Neuronal stem cell (in vitro differentiated cells): Measurements from ENCODE around the gene HYLS1.
A peak's percentile ranks its signal among the peaks of the same experiment; 100 is the strongest.

Experiments used
- DNase-seq: peaks from one replicate; pipeline ENCODE4 v3.0.0-alpha.2; 2013; ENCODE audit warnings: low spot score
- H2AFZ ChIP-seq: one replicate; pipeline ENCODE4 v1.6.1; 2013; ENCODE audit warnings: mild to moderate bottlenecking, low read length, inconsistent platforms
- H2AK5ac ChIP-seq: 2 replicates; pipeline ENCODE4 v1.6.1; 2013; ENCODE audit warnings: low read depth, mild to moderate bottlenecking, inconsistent platforms, low read length, moderate library complexity, mixed read lengths
- H2BK120ac ChIP-seq: 2 replicates; pipeline ENCODE4 v1.6.1; 2013; ENCODE audit warnings: low read depth, mild to moderate bottlenecking, inconsistent platforms, low read length, moderate library complexity, mixed read lengths
- H2BK12ac ChIP-seq: one replicate; pipeline ENCODE4 v1.6.1; 2013; ENCODE audit warnings: low read length, inconsistent platforms
- H2BK15ac ChIP-seq: 2 replicates; pipeline ENCODE4 v1.6.1; 2013; ENCODE audit warnings: mild to moderate bottlenecking, low read length, inconsistent platforms, mixed read lengths
- H2BK5ac ChIP-seq: one replicate; pipeline ENCODE4 v1.6.1; 2013; ENCODE audit warnings: inconsistent platforms, mild to moderate bottlenecking, low read length, moderate library complexity
- H3K14ac ChIP-seq: one replicate; pipeline ENCODE4 v1.6.1; 2013; ENCODE audit warnings: low read length, inconsistent platforms
- H3K18ac ChIP-seq: 2 replicates; pipeline ENCODE4 v1.6.1; 2013; ENCODE audit warnings: low read length, inconsistent platforms
- H3K23ac ChIP-seq: 2 replicates; pipeline ENCODE4 v1.6.1; 2013; ENCODE audit warnings: low read depth, mild to moderate bottlenecking, mixed read lengths, low read length, inconsistent platforms; ENCODE audit not compliant: poor library complexity
- H3K27ac ChIP-seq: replicated peaks from 3 replicates; pipeline ENCODE4 v1.5.1; 2013; ENCODE audit warnings: low read length, inconsistent platforms
- H3K27me3 ChIP-seq, 3 experiments: 2 replicates each; pipeline ENCODE4 v1.6.1; 2013; ENCODE audit warnings: low read length in 3 of 3, mild to moderate bottlenecking in 2 of 3, inconsistent platforms in 1 of 3, low read depth in 1 of 3, mixed read lengths in 1 of 3, moderate library complexity in 1 of 3; ENCODE audit not compliant: control insufficient read depth in 3 of 3, insufficient read depth in 3 of 3
- H3K36me3 ChIP-seq, 2 donors: replicated peaks in 1 of 2; 2 replicates each; pipeline ENCODE4 v1.6.1; 2013; ENCODE audit warnings: low read length in 2 of 2; ENCODE audit not compliant: control insufficient read depth in 2 of 2, insufficient read depth in 2 of 2
- H3K4ac ChIP-seq: 2 replicates; pipeline ENCODE4 v1.6.1; 2013; ENCODE audit warnings: inconsistent platforms, mild to moderate bottlenecking, low read length, moderate library complexity
- H3K4me1 ChIP-seq, 2 donors: 1 replicate in 1 of 2; 2 replicates in 1 of 2; pipeline ENCODE4 v1.6.1; 2013; ENCODE audit warnings: low read length in 2 of 2, low read depth in 1 of 2; ENCODE audit not compliant: control insufficient read depth in 2 of 2, insufficient read depth in 1 of 2
- H3K4me2 ChIP-seq: one replicate; pipeline ENCODE4 v1.6.1; 2013; ENCODE audit warnings: mild to moderate bottlenecking, low read length, inconsistent platforms; ENCODE audit not compliant: insufficient read depth, poor library complexity, severe bottlenecking
- H3K4me3 ChIP-seq, 2 donors: 2 replicates each; pipeline ENCODE4 v1.5.1; 2013; ENCODE audit warnings: low read length in 2 of 2, mild to moderate bottlenecking in 2 of 2, inconsistent platforms in 1 of 2, moderate library complexity in 1 of 2
- H3K79me1 ChIP-seq: one replicate; pipeline ENCODE4 v1.6.1; 2013; ENCODE audit warnings: low read depth, mild to moderate bottlenecking, inconsistent platforms, low read length, moderate library complexity
- H3K9ac ChIP-seq: one replicate; pipeline ENCODE4 v1.6.1; 2013; ENCODE audit warnings: mild to moderate bottlenecking, low read depth, low read length, inconsistent platforms; ENCODE audit not compliant: poor library complexity
- H3K9me3 ChIP-seq, 2 donors: replicated peaks in 1 of 2; 2 replicates each; pipeline versions ENCODE3 to v1.6.1; 2013; ENCODE audit warnings: low read length in 2 of 2, mild to moderate bottlenecking in 2 of 2, inconsistent platforms in 1 of 2, low read depth in 1 of 2, mixed read lengths in 1 of 2, moderate library complexity in 1 of 2; ENCODE audit not compliant: control insufficient read depth in 2 of 2, insufficient read depth in 1 of 2
- H4K8ac ChIP-seq: one replicate; pipeline ENCODE4 v1.6.1; 2013; ENCODE audit warnings: low read depth, mild to moderate bottlenecking, inconsistent platforms, low read length, moderate library complexity
- H4K91ac ChIP-seq: one replicate; pipeline ENCODE4 v1.6.1; 2013; ENCODE audit warnings: low read length, low read depth, mild to moderate bottlenecking, inconsistent platforms; ENCODE audit not compliant: poor library complexity
- WGBS, 2 donors: extraction: QIAGEN DNeasy Blood & Tissue Kit; methylation state at CpG; one replicate each; pipeline ENCODE4 v1.1.7; 2013; ENCODE audit warnings: missing lambda C conversion rate in 2 of 2, mixed read lengths in 1 of 2; ENCODE audit not compliant: insufficient read length in 2 of 2, insufficient replicate concordance in 1 of 2; ENCODE audit errors: extremely low coverage in 2 of 2; 5-methylcytosine and 5-hydroxymethylcytosine counted together

HYLS1 gene

DNA sequence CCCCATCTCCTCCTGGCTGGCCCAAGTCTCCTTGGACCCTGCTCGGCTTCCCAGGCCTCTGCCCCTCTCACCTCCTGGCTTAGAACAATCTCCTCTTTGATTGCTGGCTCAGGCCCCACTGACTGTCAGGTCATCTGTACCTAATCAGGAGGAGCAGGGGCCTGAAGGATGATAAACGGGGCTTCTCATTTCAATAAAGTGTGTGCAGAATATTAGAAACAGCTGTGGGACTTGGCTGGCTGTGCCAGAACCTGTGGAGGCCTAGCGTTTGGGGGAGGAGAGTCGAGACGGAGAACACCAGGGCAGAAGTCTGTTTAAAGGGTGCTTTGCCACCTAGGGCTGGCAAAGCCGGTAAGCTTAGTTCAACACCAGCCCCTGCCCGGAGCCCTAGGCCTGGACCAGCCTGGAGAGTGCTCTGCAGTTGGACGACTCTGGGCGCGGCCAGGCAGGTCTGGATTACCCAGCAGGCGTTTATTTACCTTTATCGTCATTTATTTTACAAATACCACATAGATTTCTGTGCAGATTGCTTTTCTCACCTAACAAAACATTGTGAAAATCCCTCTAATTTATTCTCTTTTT, 48.2 kb downstream of the HYLS1 start:
- Histone ChIP-seq H2AFZ (no peak overlapping the region), H3K9ac (no peak overlapping the region), H3K14ac (no peak overlapping the region), H3K4me3 (no peak overlapping the region), H2AK5ac (no peak overlapping the region), H3K9me3 (peaks cover 0 to 2% of the 10 kb centered on the region in 2 donors), H2BK15ac (no peak overlapping the region), H3K27ac (no peak overlapping the region), H2BK5ac (no peak overlapping the region), H3K18ac (no peak overlapping the region), H3K36me3 (no peaks in the 10 kb centered on the region), H3K79me1 (no peaks in the 10 kb centered on the region), H3K4me2 (no peak overlapping the region), H4K91ac (no peak overlapping the region), H3K27me3 (peaks cover 0 to 13% (median 0%) of the 10 kb centered on the region in 3 experiments), H4K8ac (no peak overlapping the region), H2BK12ac (peak overlapping the region; percentile 1), H3K4ac (no peak overlapping the region), H2BK120ac (no peak overlapping the region), H3K23ac (no peak overlapping the region), H3K4me1 (peaks cover 3 to 14% of the 10 kb centered on the region in 2 donors)
- no CpG with 5 or more reads among the region's 12 CpGs for WGBS, 2 donors
- no peak for DNase-seq

DNA sequence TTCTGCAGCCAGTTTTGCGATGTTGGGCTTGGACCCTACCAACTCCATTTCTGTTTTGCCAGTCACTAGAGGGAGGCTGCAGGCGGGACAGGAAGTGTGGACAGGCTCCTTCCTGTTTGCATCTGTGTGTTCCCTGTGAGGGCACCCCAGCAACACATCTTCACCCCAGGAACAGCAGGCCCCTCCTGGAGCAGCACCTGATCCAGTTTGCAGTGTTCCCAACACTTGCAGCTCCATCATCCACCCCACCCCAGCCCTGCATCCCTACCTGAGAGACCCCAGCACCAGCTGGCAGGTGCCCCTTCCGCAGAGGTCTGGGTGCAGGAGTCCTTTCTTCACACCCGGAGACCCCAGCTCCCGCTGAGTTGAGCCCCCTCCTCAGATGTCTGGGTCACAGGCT, 51.0 kb downstream of the HYLS1 start:
- Histone ChIP-seq H3K9ac (no peak overlapping the region), H3K36me3 (no peaks in the 10 kb centered on the region), H2AFZ (peak overlapping the region; percentile 72), H3K4me1 (peaks cover 3 to 13% of the 10 kb centered on the region in 2 donors), H3K9me3 (peaks cover 0 to 2% of the 10 kb centered on the region in 2 donors), H3K4me2 (no peak overlapping the region), H2BK15ac (no peak overlapping the region), H4K8ac (no peak overlapping the region), H2BK12ac (no peak overlapping the region), H2BK120ac (no peak overlapping the region), H3K4ac (no peak overlapping the region), H3K79me1 (no peaks in the 10 kb centered on the region), H2AK5ac (no peak overlapping the region), H2BK5ac (no peak overlapping the region), H3K27me3 (peaks cover 0 to 4% (median 0%) of the 10 kb centered on the region in 3 experiments), H3K18ac (no peak overlapping the region), H3K14ac (no peak overlapping the region), H3K27ac (no peak overlapping the region), H4K91ac (no peak overlapping the region), H3K23ac (no peak overlapping the region), H3K4me3 (no peak overlapping the region)
- WGBS, 2 donors: no CpG with 5 or more reads among the region's 5 CpGs
- no peak for DNase-seq

- peaks cover 0 to 4% (median 0%) of the 10 kb centered on the region in 3 experiments for H3K27me3 ChIP-seq
- no peak overlapping the region for H3K4ac ChIP-seq
- no peak overlapping the region for H4K8ac ChIP-seq
- H2BK5ac ChIP-seq: no peak overlapping the region
- no peak overlapping the region for H2BK15ac ChIP-seq
- no peaks in the 10 kb centered on the region for H3K36me3 ChIP-seq
- no peak overlapping the region for H3K4me3 ChIP-seq
- peak overlapping the region; percentile 9 for H2AFZ ChIP-seq
- H3K4me2 ChIP-seq: no peak overlapping the region
- no peak overlapping the region for H3K23ac ChIP-seq
- no peak overlapping the region for H2AK5ac ChIP-seq
- H2BK12ac ChIP-seq: no peak overlapping the region
- no peaks in the 10 kb centered on the region for H3K79me1 ChIP-seq
- no peak overlapping the region for H3K9ac ChIP-seq
- no peak overlapping the region for H3K27ac ChIP-seq
- H3K4me1 ChIP-seq: peaks cover 3 to 13% of the 10 kb centered on the region in 2 donors
- no peak overlapping the region for H2BK120ac ChIP-seq
- H3K18ac ChIP-seq: no peak overlapping the region
- no peak for DNase-seq
- no peak overlapping the region for H3K14ac ChIP-seq
- peaks cover 0 to 2% of the 10 kb centered on the region in 2 donors for H3K9me3 ChIP-seq
- no peak overlapping the region for H4K91ac ChIP-seq
- no CpG with 5 or more reads among the region's 4 CpGs for WGBS, 2 donors
These were observed 51.6 kb downstream of the HYLS1 start for GRCh38 chr11:125939081-125939521.

GRCh38 chr11:125940145-125940544, 52.7 kb downstream of the HYLS1 start:
- H3K27me3 ChIP-seq: peaks cover 0 to 4% (median 0%) of the 10 kb centered on the region in 3 experiments
- no peak overlapping the region for H2BK12ac ChIP-seq
- H3K9me3 ChIP-seq: no peaks in the 10 kb centered on the region
- H4K91ac ChIP-seq: no peak overlapping the region
- no peak overlapping the region for H3K4ac ChIP-seq
- H3K14ac ChIP-seq: no peak overlapping the region
- no peak overlapping the region for H2AK5ac ChIP-seq
- no peak overlapping the region for H3K23ac ChIP-seq
- H3K4me2 ChIP-seq: no peak overlapping the region
- no peak overlapping the region for H3K9ac ChIP-seq
- DNase-seq: no peak
- H2BK5ac ChIP-seq: no peak overlapping the region
- H3K4me3 ChIP-seq: no peak overlapping the region
- H2BK15ac ChIP-seq: no peak overlapping the region
- no peak overlapping the region for H2AFZ ChIP-seq
- no peak overlapping the region for H3K27ac ChIP-seq
- no peak overlapping the region for H4K8ac ChIP-seq
- peaks cover 3 to 13% of the 10 kb centered on the region in 2 donors for H3K4me1 ChIP-seq
- no CpG with 5 or more reads among the region's 4 CpGs for WGBS, 2 donors
- no peaks in the 10 kb centered on the region for H3K79me1 ChIP-seq
- no peaks in the 10 kb centered on the region for H3K36me3 ChIP-seq
- no peak overlapping the region for H3K18ac ChIP-seq
- no peak overlapping the region for H2BK120ac ChIP-seq
